Esophagus muscularis mucosa (tissue), 4 donors: ENCODE results near the gene LMX1B. TPM values are rescaled to one million over a fixed set of nuclear protein-coding genes. Genes with fewer than 3 reads are reported as not detected.
"Not testable (repeated sequence)": the region's sequence is repeated elsewhere in the genome, so short reads cannot be mapped to it uniquely, and the experiment has no call there.

ENCODE experiments used
- DNase-seq: peaks from one replicate; pipeline ENCODE4 v3.0.0-alpha.2; 2017; ENCODE audit errors: extremely low spot score
- H3K27ac ChIP-seq, 4 donors: fragments of 200-600 bp; sonication (generic); replicated peaks in 1 of 4; 1 replicate in 3 of 4; 2 replicates in 1 of 4; pipeline ENCODE4 v1.5.1; 2016 to 2019; ENCODE audit warnings: mild to moderate bottlenecking in 1 of 4
- H3K27me3 ChIP-seq, 4 donors: fragments of 200-600 bp; sonication (generic); one replicate each; pipeline versions ENCODE4 v1.5.1 to v1.6.0; 2016 to 2019
- H3K36me3 ChIP-seq, 4 donors: fragments of 200-600 bp; sonication (generic); one replicate each; pipeline ENCODE4 v1.5.1; 2016 to 2019
- H3K4me1 ChIP-seq, 4 donors: fragments of 200-600 bp; sonication (generic); one replicate each; pipeline ENCODE4 v1.5.1; 2016 to 2019
- H3K4me3 ChIP-seq, 4 donors: fragments of 200-600 bp; sonication (generic); 1 replicate in 2 of 4; 2 replicates in 2 of 4; pipeline ENCODE4 v1.5.1; 2016 to 2019; ENCODE audit warnings: mild to moderate bottlenecking in 4 of 4, moderate library complexity in 1 of 4
- H3K9me3 ChIP-seq, 4 donors: fragments of 200-600 bp; sonication (generic); 1 replicate in 3 of 4; 2 replicates in 1 of 4; pipeline ENCODE4 v1.5.1; 2016 to 2019
- CTCF ChIP-seq, 3 experiments: fragments of 200-600 bp in 2 of 3; fragments of 450-650 bp in 1 of 3; sonication (generic) in 2 of 3; IDR thresholded peaks; one replicate each; pipeline ENCODE4 v1.5.1; 2017 to 2019; ENCODE audit warnings: antibody characterized with exemption in 3 of 3, mild to moderate bottlenecking in 2 of 3, moderate library complexity in 1 of 3
- EP300 ChIP-seq: sonication (generic); formaldehyde crosslinking; IDR thresholded peaks from one replicate; pipeline ENCODE4 v1.6.1; 2017; ENCODE audit warnings: antibody characterized with exemption
- POLR2A ChIP-seq: fragments of 450-650 bp; IDR thresholded peaks from one replicate; pipeline ENCODE4 v1.6.1; 2017; ENCODE audit warnings: antibody characterized with exemption, moderate library complexity, mild to moderate bottlenecking, low read depth
- POLR2AphosphoS5 ChIP-seq, 2 donors: sonication (generic); formaldehyde crosslinking; IDR thresholded peaks; one replicate each; pipeline ENCODE4 v1.6.1; 2017; ENCODE audit warnings: antibody characterized with exemption in 2 of 2
- WGBS: methylation state at CpG from one replicate; pipeline ENCODE4 v1.1.5; 2018; 5-methylcytosine and 5-hydroxymethylcytosine counted together
- intact Hi-C: fragments of 100-400 bp; cut with DNase I; formaldehyde crosslinking; loops from one replicate; pipeline ENCODE4 v1.15.1; 2023
- total RNA-seq, 4 donors: library from RNA; depleted of rRNA; stranded (reverse); fragments of >200 nt; gene quantifications; one replicate each; pipeline versions ENCODE4 v1.1.0 to v1.2.1, GENCODE V29; 2016

The LMX1B gene
- total RNA-seq, 4 donors from 2014 or later: under 0.01 to 0.66 (median 0.24) TPM

- intact Hi-C loops: loop anchor here (5.0 kb wide), 1 partner anchor 59 kb away; no protein-coding TSS in a partner anchor
- no peaks in the 10 kb centered on the region for H3K9me3 ChIP-seq
- H3K4me3 ChIP-seq: peak overlapping the region; percentile 68 to 85 (median 73)
- WGBS: 6% methylated on average over 14 of the region's 68 CpGs
- H3K27me3 ChIP-seq: peaks cover 0 to 16% (median 0%) of the 10 kb centered on the region in 4 donors
- H3K4me1 ChIP-seq: peaks cover 5 to 23% (median 22%) of the 10 kb centered on the region in 4 donors
- peak; percentile 93 for DNase-seq
- H3K36me3 ChIP-seq: no peaks in the 10 kb centered on the region
- TF ChIP-seq POLR2A (no peak), EP300 (no peak), CTCF (IDR thresholded peaks at IDR 0.05) (no peak), POLR2AphosphoS5 (IDR thresholded peaks at IDR 0.05) (peak; percentile 54 to 66)
- H3K27ac ChIP-seq: peak overlapping the region; percentile 81 to 88 (median 84)
Observed at GRCh38 chr9:126722922-126723806, 109.4 kb downstream of the LMX1B start.

- Histone ChIP-seq H3K27me3 (peaks cover 0 to 16% (median 0%) of the 10 kb centered on the region in 4 donors), H3K27ac (peak overlapping the region; percentile 81 to 88 (median 84)), H3K9me3 (no peaks in the 10 kb centered on the region), H3K4me3 (peak overlapping the region; percentile 68 to 85 (median 73)), H3K36me3 (no peaks in the 10 kb centered on the region), H3K4me1 (peaks cover 5 to 23% (median 22%) of the 10 kb centered on the region in 4 donors)
- no peak for DNase-seq
- intact Hi-C loops: loop anchor here (5.0 kb wide), 1 partner anchor 59 kb away; no protein-coding TSS in a partner anchor
- 51% methylated on average over 12 of the region's 14 CpGs for WGBS
- TF ChIP-seq CTCF (IDR thresholded peaks at IDR 0.05) (no peak), POLR2A (no peak), POLR2AphosphoS5 (IDR thresholded peaks at IDR 0.05) (no peak), EP300 (no peak)
Observed at GRCh38 chr9:126723807-126724172, 110.1 kb downstream of the LMX1B start.

- intact Hi-C loops: loop anchor here (5.0 kb wide), 1 partner anchor 58 kb away; no protein-coding TSS in a partner anchor
- no peak overlapping the region for H3K27ac ChIP-seq
- peaks cover 0 to 16% (median 0%) of the 10 kb centered on the region in 4 donors for H3K27me3 ChIP-seq
- WGBS: 65% methylated on average over 3 of the region's 6 CpGs
- H3K36me3 ChIP-seq: no peaks in the 10 kb centered on the region
- no peaks in the 10 kb centered on the region for H3K9me3 ChIP-seq
- H3K4me1 ChIP-seq: peaks cover 5 to 23% (median 22%) of the 10 kb centered on the region in 4 donors
- DNase-seq: peak; percentile 82
- TF ChIP-seq EP300 (no peak), POLR2AphosphoS5 (IDR thresholded peaks at IDR 0.05) (no peak), CTCF (IDR thresholded peaks at IDR 0.05) (no peak), POLR2A (no peak)
- no peak overlapping the region for H3K4me3 ChIP-seq
Observed at GRCh38 chr9:126724226-126724625, 110.5 kb downstream of the LMX1B start.

- 81% methylated on average over 4 of the region's 4 CpGs for WGBS
Observed at GRCh38 chr9:126725485-126725884, 111.8 kb downstream of the LMX1B start.

GRCh38 chr9:126728210-126728609, 114.5 kb downstream of the LMX1B start:
- 89% methylated on average over 8 of the region's 8 CpGs for WGBS
- H3K36me3 ChIP-seq, H3K27ac ChIP-seq, intact Hi-C loops, H3K4me3 ChIP-seq, H3K27me3 ChIP-seq, H3K9me3 ChIP-seq, H3K4me1 ChIP-seq: not testable (repeated sequence)
- DNase-seq: peak; percentile 3

More at GRCh38 chr9:126725485-126725884, 111.8 kb downstream of the LMX1B start:
- peak; percentile 31 for DNase-seq
- H3K27ac ChIP-seq, H3K4me3 ChIP-seq, intact Hi-C loops, H3K36me3 ChIP-seq, H3K9me3 ChIP-seq: not testable (repeated sequence)
- Histone ChIP-seq H3K27me3 (peaks cover 0 to 16% (median 0%) of the 10 kb centered on the region in 4 donors), H3K4me1 (peaks cover 5 to 23% (median 22%) of the 10 kb centered on the region in 4 donors)

- H3K27me3 ChIP-seq, H3K27ac ChIP-seq, H3K36me3 ChIP-seq, H3K4me1 ChIP-seq, H3K4me3 ChIP-seq, intact Hi-C loops: not testable (repeated sequence)
- peak; percentile 45 for DNase-seq
- H3K9me3 ChIP-seq: peaks cover 0 to 11% (median 7%) of the 10 kb centered on the region in 4 donors
- WGBS: 90% methylated on average over 8 of the region's 8 CpGs
Observed at GRCh38 chr9:126730592-126730991, 116.9 kb downstream of the LMX1B start.
